HEK293 (cell line): ENCODE measurements around the gene ALS2CL.
A peak's percentile ranks its signal among the peaks of the same experiment; 100 is the strongest.

ENCODE experiments used
- CTCF ChIA-PET: fragments of 350-600 bp; formaldehyde crosslinking; extraction: SDS; loops from one replicate; lab custom pipeline; 2021; ENCODE audit warnings: antibody characterized with exemption; lab: Yijun Ruan, JAX
- POLR2A ChIA-PET: fragments of 300-600 bp; formaldehyde crosslinking; extraction: SDS; loops from one replicate; lab custom pipeline; 2020; ENCODE audit warnings: antibody characterized with exemption, inconsistent platforms; lab: Yijun Ruan, JAX
- H3K27ac ChIP-seq: fragments of 200-500 bp; sonication (Bioruptor generic); 2 replicates; pipeline ENCODE4 v1.5.1; 2014; ENCODE audit warnings: low read depth, low read length, control low read depth, inconsistent platforms; ENCODE audit errors: extremely low read depth
- H3K36me3 ChIP-seq, 2 experiments: fragments of 200-500 bp in 1 of 2; sonication (Bioruptor generic) in 1 of 2; 1 replicate in 1 of 2; 2 replicates in 1 of 2; pipeline ENCODE4 v1.5.1; 2014 to 2017; ENCODE audit warnings: inconsistent platforms in 2 of 2, low read length in 2 of 2; ENCODE audit not compliant: control insufficient read depth in 2 of 2, insufficient read depth in 1 of 2
- H3K4me1 ChIP-seq: fragments of 200-500 bp; sonication (Bioruptor generic); 2 replicates; pipeline ENCODE4 v1.5.1; 2014; ENCODE audit warnings: mild to moderate bottlenecking, low read length, inconsistent platforms; ENCODE audit not compliant: control insufficient read depth, insufficient read depth
- H3K4me3 ChIP-seq: 2 replicates; pipeline ENCODE4 v1.5.1; 2011; ENCODE audit warnings: low read depth, mild to moderate bottlenecking, control low read depth, low read length, moderate library complexity
- H3K9me3 ChIP-seq: fragments of 200-500 bp; sonication (Bioruptor generic); 2 replicates; pipeline ENCODE4 v1.5.1; 2014; ENCODE audit warnings: low read depth, low read length, inconsistent platforms; ENCODE audit not compliant: control insufficient read depth, insufficient read depth
- EGR2 ChIP-seq: fragments of 450-650 bp; formaldehyde crosslinking; IDR thresholded peaks from 2 replicates; pipeline ENCODE4 v1.5.1; 2016; ENCODE audit warnings: low read depth, missing biosample characterization, missing genetic modification characterization
- KLF16 ChIP-seq: fragments of 450-650 bp; formaldehyde crosslinking; IDR thresholded peaks from 2 replicates; pipeline ENCODE4 v1.5.1; 2017; ENCODE audit warnings: missing biosample characterization, missing genetic modification characterization
- KLF8 ChIP-seq: fragments of 450-650 bp; formaldehyde crosslinking; IDR thresholded peaks from 2 replicates; pipeline ENCODE4 v1.5.1; 2016; ENCODE audit warnings: missing biosample characterization, missing genetic modification characterization
- PRDM1 ChIP-seq: fragments of 450-650 bp; formaldehyde crosslinking; IDR thresholded peaks from 2 replicates; pipeline ENCODE4; 2016; ENCODE audit warnings: missing biosample characterization, missing genetic modification characterization
- SCRT2 ChIP-seq: fragments of 450-650 bp; formaldehyde crosslinking; IDR thresholded peaks from 2 replicates; pipeline ENCODE4 v1.5.1; 2016; ENCODE audit warnings: missing biosample characterization, missing genetic modification characterization
- YY1 ChIP-seq: fragments of 450-650 bp; formaldehyde crosslinking; IDR thresholded peaks from 2 replicates; pipeline ENCODE4 v1.5.1; 2018; ENCODE audit warnings: missing biosample characterization, missing genetic modification characterization
- ZBTB1 ChIP-seq: fragments of 450-650 bp; formaldehyde crosslinking; IDR thresholded peaks from 2 replicates; pipeline ENCODE4 v1.5.1; 2016; ENCODE audit warnings: missing biosample characterization, missing genetic modification characterization
- ZBTB44 ChIP-seq: fragments of 450-650 bp; IDR thresholded peaks from 2 replicates; pipeline ENCODE4 v1.5.1; 2018; ENCODE audit warnings: missing biosample characterization, mild to moderate bottlenecking, missing genetic modification characterization
- ZFHX2 ChIP-seq: fragments of 450-650 bp; formaldehyde crosslinking; conservative IDR thresholded peaks from 2 replicates; pipeline ENCODE4 v1.5.1; 2016; ENCODE audit warnings: missing biosample characterization, missing genetic modification characterization
- ZNF16 ChIP-seq: fragments of 450-650 bp; formaldehyde crosslinking; IDR thresholded peaks from 2 replicates; pipeline ENCODE4 v1.5.1; 2016; ENCODE audit warnings: low read depth, missing biosample characterization, missing genetic modification characterization
- ZNF202 ChIP-seq: fragments of 450-650 bp; formaldehyde crosslinking; IDR thresholded peaks from 2 replicates; pipeline ENCODE4 v1.5.1; 2016; ENCODE audit warnings: missing biosample characterization, missing genetic modification characterization, borderline replicate concordance
- ZNF221 ChIP-seq: fragments of 450-650 bp; formaldehyde crosslinking; IDR thresholded peaks from 2 replicates; pipeline ENCODE4 v1.5.1; 2017; ENCODE audit warnings: missing biosample characterization, missing genetic modification characterization, borderline replicate concordance
- ZNF248 ChIP-seq: fragments of 450-650 bp; formaldehyde crosslinking; IDR thresholded peaks from 2 replicates; pipeline ENCODE4 v1.5.1; 2017; ENCODE audit warnings: missing biosample characterization, missing genetic modification characterization
- ZNF341 ChIP-seq: fragments of 450-650 bp; formaldehyde crosslinking; IDR thresholded peaks from 2 replicates; pipeline ENCODE4; 2016; ENCODE audit warnings: low read depth, missing biosample characterization, missing genetic modification characterization
- ZNF350 ChIP-seq: fragments of 450-650 bp; formaldehyde crosslinking; IDR thresholded peaks from 2 replicates; pipeline ENCODE4 v1.5.0; 2017; ENCODE audit warnings: missing biosample characterization, mild to moderate bottlenecking, missing genetic modification characterization
- ZNF501 ChIP-seq: fragments of 450-650 bp; formaldehyde crosslinking; IDR thresholded peaks from 2 replicates; pipeline ENCODE4 v1.5.1; 2016; ENCODE audit warnings: missing biosample characterization, missing genetic modification characterization
- ZNF510 ChIP-seq: fragments of 450-650 bp; formaldehyde crosslinking; IDR thresholded peaks from 2 replicates; pipeline ENCODE4 v1.5.1; 2018; ENCODE audit warnings: mild to moderate bottlenecking, missing genetic modification characterization, missing biosample characterization; ENCODE audit not compliant: insufficient replicate concordance
- ZNF530 ChIP-seq: fragments of 450-650 bp; formaldehyde crosslinking; IDR thresholded peaks from 2 replicates; pipeline ENCODE4 v1.5.1; 2016; ENCODE audit warnings: low read depth, missing biosample characterization, missing genetic modification characterization
- ZNF548 ChIP-seq: fragments of 450-650 bp; formaldehyde crosslinking; IDR thresholded peaks from 2 replicates; pipeline ENCODE4 v1.5.1; 2016; ENCODE audit warnings: missing biosample characterization, missing genetic modification characterization
- ZNF560 ChIP-seq: fragments of 450-650 bp; formaldehyde crosslinking; IDR thresholded peaks from 2 replicates; pipeline ENCODE4 v1.5.1; 2017; ENCODE audit warnings: missing biosample characterization, missing genetic modification characterization, borderline replicate concordance
- ZNF585B ChIP-seq: fragments of 450-650 bp; formaldehyde crosslinking; IDR thresholded peaks from 2 replicates; pipeline ENCODE4 v1.5.1; 2016; ENCODE audit warnings: missing biosample characterization, missing genetic modification characterization
- ZNF623 ChIP-seq: fragments of 450-650 bp; formaldehyde crosslinking; IDR thresholded peaks from 2 replicates; pipeline ENCODE4 v1.5.1; 2016; ENCODE audit warnings: missing biosample characterization, missing genetic modification characterization
- ZNF785 ChIP-seq: fragments of 450-650 bp; formaldehyde crosslinking; IDR thresholded peaks from 2 replicates; pipeline ENCODE4 v1.5.1; 2016; ENCODE audit warnings: missing biosample characterization, missing genetic modification characterization
- TF ChIP-seq, protein P1 (sequence below): fragments of 450-650 bp; formaldehyde crosslinking; IDR thresholded peaks from 2 replicates; pipeline ENCODE4 v1.5.1; 2016; ENCODE audit warnings: missing biosample characterization, missing genetic modification characterization
- TF ChIP-seq, protein P2 (sequence below): sonication (generic); formaldehyde crosslinking; IDR thresholded peaks from 2 replicates; pipeline ENCODE4 v1.8.1; 2022; ENCODE audit warnings: mild to moderate bottlenecking, moderate library complexity, missing genetic modification reagents

The ALS2CL gene

DNA sequence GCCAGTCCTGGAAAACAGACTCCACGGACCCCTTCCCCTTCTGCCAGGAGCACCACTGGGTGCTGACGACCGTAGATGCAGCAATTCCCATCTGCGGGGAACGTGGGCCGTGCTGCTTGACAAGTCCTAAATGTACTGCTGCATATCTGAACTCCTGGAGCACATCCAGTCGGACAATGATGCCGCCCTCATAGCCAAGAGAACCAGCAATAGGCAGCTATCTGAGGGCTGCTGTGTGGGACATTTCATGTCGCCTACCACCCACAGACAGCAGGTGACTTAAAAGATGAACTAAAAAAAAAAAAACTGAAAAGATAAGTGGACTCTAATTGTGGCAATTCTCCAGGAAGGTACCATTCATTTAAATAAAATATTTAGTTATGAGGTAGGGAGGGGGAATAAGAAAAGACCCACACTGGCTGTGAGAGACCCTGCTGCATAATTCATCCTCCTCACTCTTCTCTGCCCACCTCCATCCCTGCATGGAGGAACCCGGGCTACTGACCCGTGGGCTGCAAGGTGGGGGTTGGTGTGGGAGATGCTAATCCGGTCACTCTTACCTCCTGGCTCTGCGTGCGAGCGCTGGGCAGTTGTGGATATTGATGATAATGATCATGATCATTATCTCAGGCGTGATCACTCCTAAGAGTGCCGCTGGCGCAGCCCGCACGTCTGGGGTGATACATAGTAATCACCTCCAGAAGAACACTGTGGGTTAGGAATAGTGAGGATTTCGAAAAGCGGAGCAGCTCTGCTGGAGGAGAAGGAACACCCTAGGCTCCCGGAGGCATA, 28.3 kb downstream of the ALS2CL start:
- ChIA-PET CTCF (interaction anchor here (0.5 to 1.6 kb wide), 5 partner anchors 19 to 626 kb away, joined by 3 to 7 read pairs (median 4); partner anchors contain the start of gene ALS2CL), POLR2A (no interaction called here)
- Histone ChIP-seq H3K4me1 (no peaks in the 10 kb centered on the region; the same call in 1 of the 2 replicates), H3K27ac (no peak overlapping the region), H3K4me3 (no peak overlapping the region), H3K36me3 (no peaks in the 10 kb centered on the region), H3K9me3 (no peaks in the 10 kb centered on the region)
- TF ChIP-seq ZNF530 (tag by site-specific recombination) (no peak), EGR2 (tag by site-specific recombination) (peak; percentile 86), SCRT2 (no peak), KLF8 (tag by site-specific recombination) (no peak), ZFHX2 (tag by site-specific recombination) (peak; percentile 84), ZNF560 (no peak), ZNF548 (no peak), KLF16 (tag by site-specific recombination) (no peak), ZNF510 (no peak), ZNF202 (tag by site-specific recombination) (no peak), PRDM1 (tag by site-specific recombination) (no peak)
- TF ChIP-seq, protein P1, sequence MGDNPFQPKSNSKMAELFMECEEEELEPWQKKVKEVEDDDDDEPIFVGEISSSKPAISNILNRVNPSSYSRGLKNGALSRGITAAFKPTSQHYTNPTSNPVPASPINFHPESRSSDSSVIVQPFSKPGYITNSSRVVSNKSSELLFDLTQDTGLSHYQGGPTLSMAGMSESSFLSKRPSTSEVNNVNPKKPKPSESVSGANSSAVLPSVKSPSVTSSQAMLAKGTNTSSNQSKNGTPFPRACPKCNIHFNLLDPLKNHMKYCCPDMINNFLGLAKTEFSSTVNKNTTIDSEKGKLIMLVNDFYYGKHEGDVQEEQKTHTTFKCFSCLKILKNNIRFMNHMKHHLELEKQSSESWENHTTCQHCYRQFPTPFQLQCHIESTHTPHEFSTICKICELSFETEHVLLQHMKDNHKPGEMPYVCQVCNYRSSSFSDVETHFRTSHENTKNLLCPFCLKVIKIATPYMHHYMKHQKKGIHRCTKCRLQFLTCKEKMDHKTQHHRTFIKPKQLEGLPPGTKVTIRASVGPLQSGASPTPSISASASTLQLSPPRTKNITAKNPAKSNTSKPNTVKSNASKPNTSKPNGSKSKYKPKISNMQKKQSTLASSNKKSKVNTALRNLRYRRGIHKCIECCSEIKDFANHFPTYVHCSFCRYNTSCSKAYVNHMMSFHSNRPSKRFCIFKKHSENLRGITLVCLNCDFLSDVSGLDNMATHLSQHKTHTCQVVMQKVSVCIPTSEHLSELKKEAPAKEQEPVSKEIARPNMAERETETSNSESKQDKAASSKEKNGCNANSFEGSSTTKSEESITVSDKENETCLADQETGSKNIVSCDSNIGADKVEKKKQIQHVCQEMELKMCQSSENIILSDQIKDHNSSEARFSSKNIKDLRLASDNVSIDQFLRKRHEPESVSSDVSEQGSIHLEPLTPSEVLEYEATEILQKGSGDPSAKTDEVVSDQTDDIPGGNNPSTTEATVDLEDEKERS (tag by site-specific recombination): no peak

DNA sequence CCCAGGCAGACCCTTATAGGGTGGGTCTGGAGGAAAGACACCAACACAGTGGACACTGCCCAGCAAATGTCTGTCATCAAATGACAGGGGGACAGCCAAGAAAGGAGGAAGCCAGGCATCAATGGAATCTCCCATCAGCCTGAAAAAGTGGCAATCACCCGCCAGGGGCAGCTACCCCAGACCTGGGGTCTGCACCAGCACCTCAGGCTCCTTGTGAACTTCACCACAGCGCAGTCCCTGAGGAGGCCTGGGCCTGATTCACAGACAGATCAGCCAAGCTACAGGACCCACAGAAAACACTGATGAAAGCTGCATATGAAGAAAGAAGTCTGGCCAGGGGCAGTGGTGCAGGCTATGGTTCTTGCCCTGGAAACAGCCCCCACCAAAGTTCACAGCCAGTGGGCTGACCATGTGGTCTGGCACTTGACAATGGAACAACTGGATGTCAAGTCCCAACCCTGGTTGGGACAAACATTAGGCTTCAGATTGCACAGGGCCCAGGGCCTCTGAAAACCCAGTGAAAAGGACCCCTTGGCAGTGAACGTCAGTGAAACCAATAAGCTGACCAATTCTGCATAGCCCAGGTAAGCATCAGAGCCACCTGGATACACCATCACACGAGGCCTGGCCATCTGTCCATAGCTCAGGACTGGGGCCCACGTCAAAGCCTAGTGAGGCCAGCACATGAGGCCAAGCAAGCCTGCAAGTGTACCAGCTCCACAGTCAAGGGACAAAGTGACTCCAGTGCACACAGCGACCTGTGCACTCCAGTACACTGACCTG, 29.1 kb downstream of the ALS2CL start:
- no peaks in the 10 kb centered on the region for H3K9me3 ChIP-seq
- ChIA-PET POLR2A (no interaction called here), CTCF (interaction anchor here (0.6 to 1.6 kb wide), 6 partner anchors 29 to 753 kb away, joined by 3 to 7 read pairs (median 4); partner anchors contain the start of gene ALS2CL)
- no peaks in the 10 kb centered on the region for H3K36me3 ChIP-seq
- H3K4me1 ChIP-seq: no peaks in the 10 kb centered on the region; the same call in 1 of the 2 replicates
- no peak for TF ChIP-seq YY1 (tag by site-specific recombination)
- no peak for TF ChIP-seq ZNF785 (tag by site-specific recombination)
- TF ChIP-seq ZNF501 (tag by site-specific recombination): no peak
- TF ChIP-seq ZBTB44 (tag by site-specific recombination): no peak
- TF ChIP-seq ZNF585B (tag by site-specific recombination): no peak
- TF ChIP-seq ZNF248 (tag by site-specific recombination): no peak
- TF ChIP-seq ZNF341: no peak
- no peak for TF ChIP-seq ZNF16 (tag by site-specific recombination)
- TF ChIP-seq, protein P2, sequence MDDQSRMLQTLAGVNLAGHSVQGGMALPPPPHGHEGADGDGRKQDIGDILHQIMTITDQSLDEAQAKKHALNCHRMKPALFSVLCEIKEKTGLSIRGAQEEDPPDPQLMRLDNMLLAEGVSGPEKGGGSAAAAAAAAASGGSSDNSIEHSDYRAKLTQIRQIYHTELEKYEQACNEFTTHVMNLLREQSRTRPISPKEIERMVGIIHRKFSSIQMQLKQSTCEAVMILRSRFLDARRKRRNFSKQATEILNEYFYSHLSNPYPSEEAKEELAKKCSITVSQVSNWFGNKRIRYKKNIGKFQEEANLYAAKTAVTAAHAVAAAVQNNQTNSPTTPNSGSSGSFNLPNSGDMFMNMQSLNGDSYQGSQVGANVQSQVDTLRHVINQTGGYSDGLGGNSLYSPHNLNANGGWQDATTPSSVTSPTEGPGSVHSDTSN (CRISPR knock-in tag): no peak
- TF ChIP-seq ZNF623 (tag by site-specific recombination): no peak
- TF ChIP-seq ZNF350 (tag by site-specific recombination): no peak
- TF ChIP-seq ZNF221: no peak
- no peak for TF ChIP-seq ZBTB1 (tag by site-specific recombination)
- H3K4me3 ChIP-seq: no peak overlapping the region
- no peak overlapping the region for H3K27ac ChIP-seq
